ENCODE results near the gene RPL12.
"Not testable (repeated sequence)": the region's sequence is repeated elsewhere in the genome, so short reads cannot be mapped to it uniquely, and the experiment has no call there.

Gene RPL12

DNA sequence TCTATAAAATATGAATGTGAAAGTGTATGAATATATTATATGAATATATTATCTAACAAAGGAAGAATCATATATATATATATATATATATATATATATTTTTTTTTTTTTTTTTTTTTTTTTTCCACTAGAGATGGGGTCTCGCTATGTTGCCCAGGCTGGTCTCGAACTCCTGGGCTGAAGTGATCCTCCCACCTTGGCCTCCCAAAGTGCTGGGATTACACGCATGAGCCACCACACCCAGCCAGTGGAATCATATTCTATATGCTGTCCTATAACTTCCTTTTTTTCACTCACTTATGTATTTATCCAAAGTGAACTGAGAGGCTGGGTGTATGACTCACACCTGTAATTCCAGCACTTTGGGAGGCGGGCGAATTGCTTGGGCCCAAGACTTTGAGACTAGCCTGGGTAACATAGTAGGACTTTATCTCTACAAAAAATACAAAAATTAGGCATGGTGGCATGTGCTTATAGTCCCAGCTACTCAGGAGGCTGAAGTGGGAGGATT is 15.3 kb upstream of the RPL12 start:
- DNase-seq, result not testable (repeated sequence)

DNA sequence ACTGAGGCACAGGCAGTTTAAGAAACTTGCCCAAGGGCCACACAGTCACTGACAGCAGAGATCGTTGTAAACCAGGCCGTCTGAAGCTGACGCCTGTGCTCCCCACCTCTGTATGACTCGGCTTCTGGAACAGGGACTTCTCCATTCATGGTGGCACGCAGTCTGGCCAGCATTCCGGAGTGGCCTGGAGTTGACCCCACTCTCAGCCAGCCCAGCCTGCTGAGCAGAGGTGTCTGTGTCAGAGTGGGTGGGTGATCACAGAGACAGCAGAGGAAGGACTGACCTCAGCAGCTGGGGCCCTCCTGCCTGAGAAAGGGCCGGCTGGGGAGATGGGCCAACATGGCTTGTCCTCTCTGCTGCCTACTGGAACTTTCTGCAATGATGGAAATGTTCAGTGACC is 12.7 kb upstream of the RPL12 start:
- DNase-seq, result no peak

DNA sequence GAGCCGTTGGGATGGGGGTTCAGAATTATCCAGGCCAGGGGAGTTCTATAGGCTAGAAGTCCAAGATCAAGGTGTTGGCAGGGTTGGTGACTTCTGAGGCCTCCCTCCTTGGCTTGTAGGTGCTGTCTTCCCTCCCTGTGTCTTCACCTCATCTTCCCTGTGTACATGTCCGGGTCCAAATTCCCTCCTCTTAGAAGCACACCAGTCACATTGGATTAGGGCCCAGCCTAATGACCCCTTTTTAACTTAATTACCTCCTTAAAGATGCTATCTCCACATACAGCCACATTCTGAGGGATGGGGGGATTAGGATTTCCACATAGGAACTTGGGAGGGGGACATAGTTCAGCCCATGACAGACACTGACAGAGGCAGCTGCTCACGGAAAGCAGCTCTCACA is 12.2 kb upstream of the RPL12 start:
- DNase-seq, result no peak

DNA sequence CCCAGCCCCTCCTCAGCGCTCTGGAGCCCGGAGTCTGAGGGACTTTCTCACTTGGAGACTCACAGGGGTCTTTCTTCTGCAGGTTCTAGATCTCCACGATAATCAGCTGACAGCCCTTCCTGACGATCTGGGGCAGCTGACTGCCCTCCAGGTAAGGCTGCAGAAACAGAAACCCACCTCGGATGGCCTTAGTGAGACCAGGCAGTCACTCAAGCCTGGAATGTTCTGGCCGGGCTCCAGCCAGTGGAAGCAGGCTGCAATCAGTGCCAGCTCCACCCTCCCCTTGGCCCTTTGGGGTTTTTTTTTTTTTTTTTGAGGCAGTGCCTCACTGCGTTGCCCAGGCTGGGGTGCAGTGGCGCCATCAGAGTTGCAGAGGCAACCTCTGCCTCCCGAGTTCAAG is 7.7 kb upstream of the RPL12 start:
- DNase-seq, result no peak

DNA sequence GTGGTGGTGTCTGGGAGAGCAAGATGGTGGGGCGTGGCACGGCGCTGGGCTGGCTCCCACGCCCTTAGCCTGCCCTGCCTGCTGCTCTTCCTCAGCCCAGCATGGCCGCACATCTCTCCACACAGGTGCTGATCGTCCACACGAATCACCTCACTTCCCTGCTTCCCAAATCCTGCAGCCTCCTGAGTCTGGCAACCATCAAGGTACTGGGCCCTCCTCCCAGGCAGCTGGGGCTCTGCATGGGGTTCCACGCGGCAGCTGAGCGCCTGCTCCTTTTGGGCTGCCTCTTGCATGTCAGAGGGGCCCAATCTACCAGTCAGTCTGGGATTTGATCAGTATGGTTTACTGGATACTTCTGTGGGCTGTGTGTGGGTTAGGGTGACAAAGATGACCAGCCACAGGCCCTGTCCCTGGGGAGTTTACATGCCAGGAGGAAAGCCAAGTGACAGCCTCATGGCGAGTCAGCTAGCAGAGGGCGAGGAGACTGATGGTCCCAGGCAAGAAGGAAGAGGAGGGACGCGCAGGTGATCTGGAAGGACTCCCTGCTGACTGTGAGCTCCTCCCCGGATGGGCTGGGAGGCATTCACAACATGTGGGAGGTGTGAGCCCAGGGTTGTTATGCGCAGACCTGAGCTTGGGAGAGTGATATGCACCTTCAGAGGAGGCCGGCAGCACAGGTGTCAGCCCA is 6.1 kb upstream of the RPL12 start:
- no peak for DNase-seq

DNA sequence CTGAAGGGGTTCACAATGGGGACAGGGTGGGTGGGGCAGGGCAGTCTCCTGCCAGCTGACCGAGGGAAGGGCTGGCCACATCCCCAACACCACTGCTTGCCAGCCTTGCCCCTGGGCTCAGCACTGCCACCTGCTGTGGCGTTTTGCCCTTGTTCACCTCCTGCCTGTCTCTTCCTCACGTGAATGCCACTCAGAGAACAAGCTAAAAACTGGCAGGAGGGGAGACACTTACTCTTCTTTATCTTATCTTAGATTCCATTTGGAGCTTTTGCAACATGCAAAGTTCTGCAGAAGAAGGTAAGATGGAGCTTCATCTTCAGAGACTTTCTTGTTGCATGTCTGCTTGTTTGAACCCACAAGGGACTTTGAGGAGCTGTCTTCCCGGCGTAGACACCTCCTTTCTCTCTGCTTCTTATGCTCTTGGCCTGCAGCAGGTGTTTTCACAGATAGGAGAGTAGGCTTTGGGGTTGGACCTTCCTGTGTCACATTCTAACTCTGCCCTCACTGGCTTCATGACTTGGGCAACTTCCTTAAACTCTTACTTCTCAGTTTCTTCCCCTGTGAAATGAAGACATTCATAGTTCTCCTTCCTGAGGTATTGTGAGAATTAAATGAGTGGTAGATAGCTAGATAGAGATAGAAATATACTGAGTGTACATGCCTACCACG is 4.3 kb upstream of the RPL12 start:
- DNase-seq, result no peak

DNA sequence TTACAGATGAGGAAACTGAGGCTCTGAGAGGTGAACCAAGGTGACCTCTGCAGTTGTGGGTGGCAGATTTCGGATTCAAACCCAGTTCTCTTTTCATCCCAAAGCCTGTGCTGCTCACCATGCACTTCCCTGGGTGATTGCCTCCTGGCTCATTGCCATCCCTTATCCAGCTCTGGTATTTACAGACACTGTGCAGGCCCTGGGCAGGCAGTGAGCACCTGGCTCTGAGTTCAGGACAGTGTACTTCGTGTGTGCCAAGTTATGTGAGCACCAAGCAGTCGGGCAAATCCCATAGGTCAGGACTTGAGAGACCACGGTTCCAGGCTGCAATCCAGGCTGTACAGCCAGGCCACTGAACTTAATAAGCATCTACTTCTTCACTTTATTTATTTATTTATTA is 1.5 kb upstream of the RPL12 start:
- DNase-seq, result no peak

DNA sequence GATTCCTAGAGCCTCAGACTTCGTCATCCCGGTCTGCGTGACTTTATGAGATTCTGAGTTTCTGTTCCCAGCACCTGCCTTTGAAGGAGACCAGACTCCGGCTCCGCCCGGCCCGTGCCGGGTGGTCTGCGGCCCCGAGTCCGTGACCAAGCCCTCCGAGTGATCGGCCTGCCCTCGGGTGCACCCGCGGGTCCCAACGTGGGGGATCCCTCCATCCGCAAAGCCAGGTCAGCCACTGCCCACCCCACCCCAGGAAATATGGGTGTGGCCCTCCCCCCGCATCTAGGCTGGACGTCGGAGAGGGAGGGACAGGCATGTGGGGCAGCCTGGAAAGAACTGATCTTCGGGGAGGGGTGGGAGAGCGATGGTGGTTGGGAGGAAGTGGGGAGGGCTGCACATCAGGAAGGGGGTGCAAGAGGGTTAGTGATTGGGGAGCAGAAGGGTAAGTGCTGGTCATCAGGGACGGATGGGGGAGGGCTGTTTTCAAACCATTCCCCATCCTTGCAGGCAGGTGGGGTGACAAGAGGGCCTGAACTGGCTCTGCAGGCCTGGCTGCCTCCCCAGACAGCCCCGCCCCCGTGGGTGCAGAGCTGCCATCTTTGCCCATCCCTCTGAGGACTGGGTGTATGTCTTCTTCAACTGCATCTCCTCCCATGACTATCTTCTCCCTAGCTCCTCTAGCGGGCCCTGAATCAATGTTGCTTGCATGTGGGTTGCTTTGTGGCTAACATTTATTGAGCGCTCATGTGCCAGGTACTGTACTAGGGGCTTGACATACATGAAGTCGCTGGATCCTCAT is 851 bp upstream of the RPL12 start:
- DNase-seq, result no peak

DNA sequence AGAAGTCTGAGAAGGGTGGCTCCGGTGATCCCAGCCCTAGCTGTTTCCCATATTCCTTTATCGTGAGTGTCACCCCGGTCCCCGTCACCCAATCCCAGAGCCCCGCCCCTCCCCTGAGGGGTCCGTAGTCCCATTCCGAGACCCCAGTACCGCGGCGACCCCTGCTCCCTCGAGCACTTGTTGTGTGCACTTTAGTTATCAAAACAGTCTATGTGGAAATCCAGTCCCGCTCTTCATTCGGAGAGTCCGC is 327 bp upstream of the RPL12 start:
- DNase-seq, result no peak

DNA sequence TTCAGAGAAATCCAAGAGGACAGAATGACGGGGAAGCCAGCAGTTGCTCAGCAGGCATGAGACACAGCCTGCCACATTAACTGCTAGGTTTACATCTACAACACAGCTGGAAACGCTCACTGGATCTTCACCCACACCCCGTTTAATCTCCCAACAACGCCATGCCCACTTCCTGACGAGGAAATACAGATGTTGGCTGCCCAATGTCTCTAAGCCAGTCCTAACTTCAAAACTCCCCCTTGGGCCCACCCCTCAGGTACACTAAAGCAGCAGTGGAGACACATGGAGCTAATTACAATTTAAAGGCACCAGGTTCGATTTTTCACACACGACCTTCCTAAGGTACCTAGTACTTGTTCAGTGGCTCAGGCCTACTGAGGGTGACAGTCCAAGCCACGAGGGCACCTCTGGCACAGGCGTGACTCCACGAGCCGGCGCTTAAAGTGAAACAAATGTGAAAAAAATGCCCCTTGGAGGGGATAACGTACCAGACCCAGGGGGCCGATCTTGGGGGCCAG is 904 bp downstream of the RPL12 start:
- no peak for DNase-seq

DNA sequence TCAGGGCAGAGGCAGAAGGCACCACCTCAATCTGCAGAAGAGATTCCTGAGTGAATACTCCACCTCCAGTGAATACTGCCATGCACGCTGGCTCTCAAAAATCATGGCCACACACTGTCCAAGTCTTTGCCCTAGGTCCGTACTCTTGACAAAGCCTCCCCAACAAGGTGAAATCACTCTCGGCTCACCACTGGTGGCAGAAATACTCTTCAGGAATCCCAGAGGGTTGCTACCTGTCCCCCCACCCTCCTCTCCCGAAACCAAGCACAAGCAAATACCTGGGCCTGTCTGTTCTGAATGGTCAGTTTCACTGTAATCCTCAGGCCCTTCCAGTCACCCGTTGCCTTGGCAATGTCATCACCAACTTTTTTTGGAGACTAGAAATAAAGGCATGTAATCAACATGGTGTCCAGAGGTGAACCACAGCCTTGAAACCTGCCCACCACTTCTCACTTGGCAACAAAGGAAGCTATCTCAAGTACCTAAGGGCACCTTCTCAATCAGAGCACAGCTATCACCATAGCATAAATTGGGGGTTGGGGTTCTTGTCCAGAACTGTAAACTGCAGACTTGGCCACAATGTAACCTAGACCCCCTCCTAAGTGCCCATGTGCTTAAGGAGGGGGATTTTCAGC is 1.8 kb downstream of the RPL12 start:
- no peak for DNase-seq

DNA sequence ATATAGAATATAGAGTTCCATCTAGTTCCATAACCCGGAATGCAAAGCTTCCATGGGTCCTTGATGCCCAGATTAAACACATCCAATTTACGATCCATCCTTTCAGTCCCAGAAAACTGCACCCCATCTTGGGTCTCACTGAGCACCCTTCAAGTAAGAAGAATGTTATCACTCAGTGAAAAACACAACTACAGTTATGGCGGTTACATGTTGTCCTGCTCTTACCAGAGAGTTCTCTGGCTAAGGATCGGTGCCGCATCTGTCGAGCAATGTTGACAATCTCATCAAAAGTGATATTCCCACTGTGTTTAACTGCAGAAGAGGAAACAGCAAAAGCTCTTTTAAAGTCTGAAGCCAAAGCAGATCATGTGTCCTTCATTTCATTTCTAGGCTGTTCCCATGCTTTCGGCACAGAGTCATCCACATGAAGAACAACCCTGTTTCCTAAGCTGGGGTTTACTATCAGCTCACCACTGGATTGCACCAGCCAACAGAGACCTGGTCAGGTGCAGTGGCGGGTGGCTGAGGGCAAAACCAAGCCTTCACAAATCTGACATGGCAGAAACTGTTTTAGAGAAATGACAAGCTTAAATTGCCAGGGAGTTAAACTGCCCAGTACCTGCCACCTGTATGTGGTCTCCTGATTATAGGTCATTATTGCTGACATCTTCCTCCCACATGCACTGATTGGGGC is 2.9 kb downstream of the RPL12 start:
- no peak for DNase-seq

DNA sequence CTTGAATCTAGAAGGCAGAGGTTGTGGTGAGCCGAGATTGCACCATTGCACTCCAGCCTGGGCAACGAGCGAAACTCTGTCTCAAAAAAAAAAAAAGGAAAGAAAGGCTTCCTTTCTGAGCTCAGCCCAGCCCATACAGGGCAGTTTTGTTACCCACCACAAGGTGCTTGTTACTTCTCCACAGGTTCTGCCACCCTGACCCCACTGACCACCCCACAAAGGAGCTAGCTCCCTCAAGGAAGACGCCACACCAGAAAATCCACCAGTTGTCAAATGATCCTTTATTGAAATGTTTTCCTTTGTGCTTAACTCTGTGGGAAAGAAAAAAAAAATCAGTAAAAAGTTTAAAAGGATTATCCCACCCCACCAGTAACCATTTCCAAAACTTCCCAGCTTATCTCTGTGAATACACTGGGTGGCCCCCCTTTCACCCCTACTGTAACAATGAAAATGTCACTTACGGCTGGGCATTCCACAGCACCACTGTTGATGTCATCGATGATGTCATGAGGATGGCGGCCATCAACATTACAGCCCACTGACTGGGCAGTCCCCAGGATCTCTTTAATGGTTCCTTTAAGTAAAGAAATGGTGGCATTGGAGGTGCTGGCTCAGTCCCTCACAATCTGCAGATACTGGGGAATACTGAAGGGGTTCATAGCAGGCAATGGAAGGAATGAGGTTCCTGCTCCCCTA is 3.6 kb downstream of the RPL12 start:
- DNase-seq, result no peak

DNA sequence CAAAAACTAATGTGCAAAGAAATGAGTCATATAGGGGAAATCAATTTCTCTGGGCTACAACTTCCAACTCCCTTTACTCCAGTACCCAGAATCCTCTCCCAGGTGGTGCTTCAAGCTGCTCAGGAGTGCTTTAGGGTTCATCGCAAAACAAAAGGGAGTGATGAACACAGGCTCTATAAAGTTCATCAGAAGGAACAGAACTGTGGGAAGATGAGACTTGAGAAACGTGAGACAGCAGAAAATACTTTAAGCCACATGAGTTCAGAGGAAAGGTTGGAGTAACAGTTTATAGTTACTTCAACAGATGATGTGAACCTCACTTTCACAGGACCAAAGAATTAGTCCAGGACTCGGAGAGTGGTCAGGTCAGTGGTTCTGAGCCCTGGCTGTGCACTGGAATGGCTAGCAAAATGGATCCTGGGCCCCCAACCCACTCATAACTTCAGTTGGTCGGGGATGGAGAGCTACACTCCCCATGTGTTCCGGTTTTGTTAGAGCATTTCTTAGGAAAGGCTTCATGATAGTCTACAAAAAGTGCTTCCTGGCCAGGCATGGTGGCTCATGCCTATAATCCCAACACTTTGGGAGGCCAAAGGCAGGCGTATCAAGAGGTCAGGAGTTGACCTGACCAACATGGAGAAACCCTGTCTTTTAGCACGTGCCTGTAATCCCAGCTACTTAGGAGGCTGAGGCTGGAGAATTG is 4.3 kb downstream of the RPL12 start:
- no peak for DNase-seq

DNA sequence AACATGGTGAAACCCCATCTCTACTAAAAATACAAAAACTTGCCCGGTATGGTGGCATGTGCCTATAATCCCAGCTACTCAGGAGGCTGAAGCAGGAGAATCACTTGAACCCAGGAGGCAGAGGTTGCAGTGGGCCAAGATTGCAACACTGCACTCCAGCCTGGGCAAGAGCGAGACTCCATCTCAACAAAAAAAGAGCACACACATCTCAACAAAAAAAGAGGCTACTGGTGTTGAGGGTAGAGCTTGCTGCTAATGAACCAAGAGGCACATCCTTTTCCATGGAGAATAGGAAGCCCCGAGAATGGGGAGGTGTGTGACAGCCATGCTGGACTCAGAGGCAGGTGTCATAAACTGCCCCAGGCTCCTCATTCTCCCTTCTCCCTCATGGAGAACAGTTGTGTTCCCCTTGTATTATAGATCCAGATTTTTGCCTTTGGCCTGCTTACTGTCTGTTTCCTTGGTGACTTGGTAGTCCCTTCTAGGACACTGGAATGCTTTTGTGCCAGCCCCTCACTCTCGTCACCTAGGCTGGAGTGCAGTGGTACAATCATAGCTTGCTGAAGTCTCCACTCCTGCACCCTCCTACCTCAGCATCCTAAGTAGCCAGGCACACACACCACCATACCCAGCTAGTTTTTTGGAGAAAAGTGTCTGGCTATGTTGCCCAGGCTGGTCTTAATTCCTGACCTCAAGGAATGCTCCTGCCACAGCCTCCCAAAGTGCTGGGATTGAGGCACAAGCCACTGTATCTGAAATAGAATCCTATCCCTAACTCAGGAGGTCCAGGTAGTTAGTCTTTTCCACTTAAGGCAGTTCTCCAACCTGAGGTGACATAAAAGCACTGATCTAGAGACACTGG is 5.1 kb downstream of the RPL12 start:
- no peak for DNase-seq

DNA sequence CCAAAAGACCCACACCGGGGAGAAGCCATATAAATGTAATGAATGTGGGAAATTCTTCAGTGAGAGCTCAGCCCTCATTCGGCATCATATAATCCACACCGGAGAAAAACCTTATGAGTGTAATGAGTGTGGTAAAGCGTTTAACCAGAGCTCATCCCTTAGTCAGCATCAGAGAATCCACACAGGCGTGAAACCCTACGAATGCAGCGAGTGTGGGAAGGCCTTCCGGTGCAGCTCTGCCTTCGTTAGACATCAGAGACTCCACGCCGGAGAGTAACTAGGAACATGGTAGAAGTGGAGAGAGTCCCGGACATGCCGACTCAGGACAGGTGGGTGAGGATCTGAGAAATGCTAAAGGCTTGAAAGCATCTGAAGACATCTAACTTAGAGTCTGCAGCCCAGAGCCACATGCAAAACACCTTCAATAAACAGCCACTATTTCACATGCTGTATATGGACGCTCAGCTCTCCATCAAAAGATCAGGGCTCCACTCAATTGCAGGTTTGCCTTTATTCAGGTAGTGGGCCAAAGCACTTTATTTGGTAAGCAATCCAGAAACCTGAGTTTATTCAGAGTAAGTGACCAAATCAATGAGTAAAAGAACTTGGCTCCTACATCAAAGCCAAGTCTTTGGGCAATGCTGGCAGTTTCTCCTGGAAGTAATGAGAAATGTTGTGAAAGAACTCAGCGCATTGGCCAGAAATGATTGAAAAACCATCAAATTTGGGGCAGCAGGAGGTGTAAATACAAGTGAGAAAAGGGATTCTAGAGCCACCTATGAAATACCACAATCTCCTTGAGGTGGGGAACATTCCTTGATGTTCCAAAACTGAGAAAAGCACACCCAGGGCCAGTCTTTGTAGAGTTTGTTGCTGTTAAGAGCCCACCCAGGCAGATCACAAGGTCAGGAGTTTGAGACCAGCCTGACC is 6.0 kb downstream of the RPL12 start:
- no peak for DNase-seq

DNA sequence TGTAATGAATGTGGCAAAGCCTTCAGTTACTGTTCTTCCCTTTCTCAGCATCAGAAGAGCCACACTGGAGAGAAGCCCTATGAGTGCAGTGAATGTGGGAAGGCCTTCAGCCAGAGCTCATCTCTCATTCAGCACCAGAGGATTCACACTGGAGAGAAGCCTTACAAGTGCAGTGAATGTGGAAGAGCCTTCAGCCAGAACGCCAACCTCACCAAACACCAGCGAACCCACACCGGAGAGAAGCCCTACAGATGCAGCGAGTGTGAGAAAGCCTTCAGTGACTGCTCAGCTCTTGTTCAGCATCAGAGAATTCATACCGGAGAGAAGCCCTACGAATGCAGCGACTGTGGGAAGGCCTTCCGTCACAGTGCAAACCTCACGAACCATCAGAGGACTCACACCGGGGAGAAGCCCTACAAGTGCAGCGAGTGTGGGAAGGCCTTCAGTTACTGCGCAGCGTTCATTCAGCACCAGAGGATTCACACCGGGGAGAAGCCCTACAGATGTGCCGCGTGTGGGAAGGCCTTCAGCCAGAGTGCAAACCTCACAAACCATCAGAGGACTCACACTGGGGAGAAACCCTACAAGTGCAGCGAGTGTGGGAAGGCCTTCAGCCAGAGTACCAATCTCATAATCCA is 6.8 kb downstream of the RPL12 start:
- no peak for DNase-seq

DNA sequence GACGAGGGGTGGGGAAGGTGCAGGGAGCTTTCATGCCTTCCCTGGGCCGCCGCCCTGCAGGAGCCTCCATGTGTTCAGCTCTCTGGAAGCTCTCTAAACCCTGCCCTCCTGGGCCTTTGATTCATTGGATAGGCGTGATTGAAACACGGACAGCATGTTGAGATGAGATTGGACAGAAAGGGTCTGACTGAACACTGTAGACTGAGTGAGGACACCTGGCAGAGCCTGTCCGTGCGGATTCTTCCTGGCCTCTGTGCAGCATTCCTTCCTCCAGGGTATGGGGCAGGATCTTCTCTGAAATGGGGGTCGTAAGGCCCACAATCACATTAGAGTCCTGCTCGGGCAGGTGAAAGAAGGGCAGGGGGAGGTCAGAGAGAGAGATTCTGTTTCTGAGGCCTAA is 12.8 kb downstream of the RPL12 start:
- no peak for DNase-seq

Measured in NCI-H2081 treated with DMSO at 0.1 percent for 48 hours (cell line).